Smooth muscle cell of the brain vasculature (primary cell): Measurements from ENCODE around the gene ZC3H12D.
"Not testable (repeated sequence)": the region's sequence is repeated elsewhere in the genome, so short reads cannot be mapped to it uniquely, and the experiment has no call there.

Experiments
- DNase-seq: peaks from one replicate; pipeline ENCODE4 v3.0.0-alpha.2; 2012; ENCODE audit warnings: low read depth, low spot score

ZC3H12D gene

GRCh38 chr6:149484733-149485700 is at the start of gene ZC3H12D:
Gene ZC3H12D, minus strand, starts transcription at chr6:149485014. Its CDS starts 10,471 bp downstream, at chr6:149474543.
- DNase-seq: peak; percentile 69

GRCh38 chr6:149529650-149530049 is 44.8 kb upstream of the ZC3H12D start:
- no peak for DNase-seq

- DNase-seq: no peak
Measured at GRCh38 chr6:149515494-149515893, 30.7 kb upstream of the ZC3H12D start.

GRCh38 chr6:149513915-149514314 is 29.1 kb upstream of the ZC3H12D start:
- no peak for DNase-seq

- no peak for DNase-seq
Measured at GRCh38 chr6:149510793-149511512, 26.1 kb upstream of the ZC3H12D start.

- DNase-seq: no peak
Measured at GRCh38 chr6:149508485-149508884, 23.7 kb upstream of the ZC3H12D start.

GRCh38 chr6:149503872-149504271 is 19.1 kb upstream of the ZC3H12D start:
- no peak for DNase-seq

GRCh38 chr6:149503276-149503675 is 18.5 kb upstream of the ZC3H12D start:
- DNase-seq: no peak

GRCh38 chr6:149501768-149502167 is 17.0 kb upstream of the ZC3H12D start:
- DNase-seq: no peak

- DNase-seq: no peak
Measured at GRCh38 chr6:149501201-149501600, 16.4 kb upstream of the ZC3H12D start.

- DNase-seq: no peak
Measured at GRCh38 chr6:149500096-149500495, 15.3 kb upstream of the ZC3H12D start.

- peak; percentile 75 for DNase-seq
Measured at GRCh38 chr6:149499066-149499465, 14.3 kb upstream of the ZC3H12D start.

- DNase-seq: no peak
Measured at GRCh38 chr6:149497365-149497764, 12.6 kb upstream of the ZC3H12D start.

GRCh38 chr6:149496597-149496996 is 11.8 kb upstream of the ZC3H12D start:
- not testable (repeated sequence) for DNase-seq

- DNase-seq: not testable (repeated sequence)
Measured at GRCh38 chr6:149495349-149496016, 10.7 kb upstream of the ZC3H12D start.

GRCh38 chr6:149494810-149495209 is 10.0 kb upstream of the ZC3H12D start:
- DNase-seq: not testable (repeated sequence)

- DNase-seq: no peak
Measured at GRCh38 chr6:149493761-149494320, 9.0 kb upstream of the ZC3H12D start.

- DNase-seq: no peak
Measured at GRCh38 chr6:149492798-149493343, 8.1 kb upstream of the ZC3H12D start.

- no peak for DNase-seq
Measured at GRCh38 chr6:149489967-149490366, 5.2 kb upstream of the ZC3H12D start.

GRCh38 chr6:149488815-149489214 is 4.0 kb upstream of the ZC3H12D start:
- no peak for DNase-seq

GRCh38 chr6:149487316-149487715 is 2.5 kb upstream of the ZC3H12D start:
- no peak for DNase-seq
